Left kidney (tissue), 1 donor: Measurements from ENCODE around the gene C19orf67. TPM values are rescaled to one million over a fixed set of nuclear protein-coding genes. Genes with fewer than 3 reads are reported as not detected.

Experiments used
- polyA plus RNA-seq: library from polyadenylated mRNA; unstranded; fragments of 120-200 nt; gene quantifications from one replicate; pipeline ENCODE4 v1.2.1, GENCODE V29; 2013; ENCODE audit not compliant: insufficient read length

Gene C19orf67
- polyA plus RNA-seq, 1 donor, result 0.12 TPM

Other genes with a start within 250 kb of the C19orf67 start
- gene NANOS3, start 208.6 kb downstream of the C19orf67 start, polyA plus RNA-seq, result 1.2 TPM
- 6.8 TPM for gene BRME1, start 179.7 kb downstream of the C19orf67 start, polyA plus RNA-seq
- 28.5 TPM for gene CC2D1A, start 179.6 kb downstream of the C19orf67 start, polyA plus RNA-seq
- gene PODNL1, start 147.4 kb downstream of the C19orf67 start, polyA plus RNA-seq, result 1.2 TPM
- gene DCAF15, start 133.3 kb downstream of the C19orf67 start, polyA plus RNA-seq, result 33.6 TPM
- gene RFX1, start 79.5 kb downstream of the C19orf67 start, polyA plus RNA-seq, result 10.5 TPM
- not detected for gene RLN3, start 57.6 kb downstream of the C19orf67 start, polyA plus RNA-seq
- gene IL27RA, start 54.0 kb downstream of the C19orf67 start, polyA plus RNA-seq, result 5.9 TPM
- gene PALM3, start 23.7 kb downstream of the C19orf67 start, polyA plus RNA-seq, result 21.2 TPM
- gene MISP3, start 13.0 kb downstream of the C19orf67 start, polyA plus RNA-seq, result 4.6 TPM
- gene SAMD1, start 5.0 kb upstream of the C19orf67 start, polyA plus RNA-seq, result 34.0 TPM
- 96.2 TPM for gene PRKACA, start 32.0 kb upstream of the C19orf67 start, polyA plus RNA-seq
- gene ASF1B, start 50.8 kb upstream of the C19orf67 start, polyA plus RNA-seq, result 21.9 TPM
- gene ADGRL1, start 120.4 kb upstream of the C19orf67 start, polyA plus RNA-seq, result 39.8 TPM